Psoas muscle (tissue), 8 donors: ENCODE measurements around the gene COMMD4. TPM values are rescaled to one million over a fixed set of nuclear protein-coding genes. Genes with fewer than 3 reads are reported as not detected.

Source experiments
- ATAC-seq, 4 donors: fragments of 200-7000 bp; cut with Tn5 transposase; one replicate each; pipeline ENCODE4 v1.9.1; 2020; ENCODE audit warnings: moderate library complexity in 3 of 4, mild to moderate bottlenecking in 2 of 4
- DNase-seq, 2 donors: peaks; one replicate each; pipeline ENCODE4 v3.0.0-alpha.2; 2020
- H3K27ac ChIP-seq: fragments of 200-600 bp; one replicate; pipeline ENCODE4 v1.8.0; 2022
- H3K27me3 ChIP-seq, 3 donors: fragments of 200-600 bp in 1 of 3; one replicate each; pipeline versions ENCODE4 v1.6.1 to v1.8.0; 2013 to 2022; ENCODE audit warnings: low read length in 2 of 3, mild to moderate bottlenecking in 2 of 3, moderate library complexity in 1 of 3; ENCODE audit not compliant: insufficient read depth in 3 of 3
- H3K36me3 ChIP-seq, 2 donors: fragments of 200-600 bp in 1 of 2; one replicate each; pipeline versions ENCODE4 v1.6.1 to v1.8.0; 2013 to 2022; ENCODE audit warnings: low read depth in 1 of 2, mild to moderate bottlenecking in 1 of 2, moderate library complexity in 1 of 2; ENCODE audit not compliant: insufficient read depth in 1 of 2
- H3K4me1 ChIP-seq: fragments of 200-600 bp; one replicate; pipeline ENCODE4 v1.8.0; 2022
- H3K4me3 ChIP-seq: fragments of 200-600 bp; one replicate; pipeline ENCODE4 v1.8.0; 2022; ENCODE audit warnings: mild to moderate bottlenecking
- H3K9me3 ChIP-seq: fragments of 200-600 bp; one replicate; pipeline ENCODE4 v1.8.0; 2022
- CTCF ChIP-seq: fragments of 200-600 bp; IDR thresholded peaks from one replicate; pipeline ENCODE4 v1.8.0; 2022; ENCODE audit warnings: antibody characterized with exemption
- WGBS, 3 donors: extraction: QIAGEN DNeasy Blood & Tissue Kit; methylation state at CpG; one replicate each; pipeline versions ENCODE4 v1.1.6 to v1.1.7; 2013; 5-methylcytosine and 5-hydroxymethylcytosine counted together
- intact Hi-C, 2 donors: fragments of 100-400 bp; cut with DNase I; formaldehyde crosslinking; loops; one replicate each; pipeline versions ENCODE4 v1.11.0 to v1.14.2; 2022
- polyA plus RNA-seq, 3 donors: library from polyadenylated mRNA; stranded (reverse); fragments of 200-250 nt; gene quantifications; one replicate each; pipeline ENCODE4 v1.2.3, GENCODE V29; 2013
- total RNA-seq, 4 donors: library from RNA; stranded (reverse); fragmentation: NEBNext Ultra II Directional in 2 of 4; extraction: Animal tissue kit (Norgen Biotek cat#: 25700) in 2 of 4; gene quantifications; one replicate each; pipeline versions ENCODE4 v1.2.1 to v1.2.4, GENCODE V29; 2021 to 2023
- donor health status: healthy with polysubstance abuse.
- donor health status: DM: no; HTN: no; CAD: no; lungs with moderate emphysema.
- donor health status: Bipolar disorder and iron deficiency.
- donor health status: healthy.
- donor health status: DM: yes; HTN: yes; CAD: no.
- donor health status: DM: no; HTN: no; CAD: no.
- donor health status: DM: no; HTN: no; CAD: no.
- donor health status: DM: yes; HTN: yes; CAD: no.

The COMMD4 gene
- total and polyA plus RNA-seq, 7 donors, result 20.1 to 30.6 (median 25.3) TPM

- Histone ChIP-seq H3K36me3 (peaks cover 7 to 68% of the 10 kb centered on the region in 2 donors), H3K9me3 (no peaks in the 10 kb centered on the region), H3K27ac (peak within 1 kb of the TSS; percentile 100), H3K4me1 (peaks cover 20% of the 10 kb centered on the region), H3K27me3 (no peaks in the 10 kb centered on the region), H3K4me3 (peak within 1 kb of the TSS; percentile 99)
- ATAC-seq (peak; percentile 96 to 97 (median 96)), DNase-seq (peak; percentile 94 to 98)
- peak; percentile 73 for TF ChIP-seq CTCF
- intact Hi-C loops, result loop anchor here (2.0 to 10.0 kb wide), 5 partner anchors 83 to 435 kb away; partner anchors contain the start of genes SIN3A (in 2 of the 2) and SNUPN (in 1 of the 2)
- 0 to 1% (median 1%) methylated on average over 64 to 67 of the region's 67 CpGs for WGBS, 3 donors
Observed at GRCh38 chr15:75367913-75368688, 32.2 kb downstream of the COMMD4 start, which contains the start of gene MAN2C1. Gene MAN2C1 (minus strand): TSS chr15:75368607. CDS start chr15:75368583, 24 bp downstream.

GRCh38 chr15:75368689-75369239, 32.9 kb downstream of the COMMD4 start:
- WGBS, 3 donors, result 3 to 4% (median 4%) methylated on average over 23 of the region's 23 CpGs
- TF ChIP-seq CTCF, result no peak
- no peaks in the 10 kb centered on the region for H3K9me3 ChIP-seq
- intact Hi-C loops, result loop anchor here (2.0 to 10.0 kb wide), 4 partner anchors 82 to 314 kb away; partner anchors contain the start of genes SIN3A (in 2 of the 2) and SNUPN (in 1 of the 2)
- H3K4me3 ChIP-seq, result peak overlapping the region; percentile 99
- DNase-seq (no peak), ATAC-seq (peak in 3 of 4 donors; percentile 2 to 14 (median 2))
- peaks cover 7 to 68% of the 10 kb centered on the region in 2 donors for H3K36me3 ChIP-seq
- no peaks in the 10 kb centered on the region for H3K27me3 ChIP-seq
- peaks cover 20% of the 10 kb centered on the region for H3K4me1 ChIP-seq
- peak overlapping the region; percentile 100 for H3K27ac ChIP-seq

GRCh38 chr15:75369897-75370581, 34.2 kb downstream of the COMMD4 start:
- no peak for ATAC-seq
- H3K27me3 ChIP-seq, result no peaks in the 10 kb centered on the region
- no peak for TF ChIP-seq CTCF

GRCh38 chr15:75371486-75371885, 35.6 kb downstream of the COMMD4 start:
- H3K27me3 ChIP-seq, result no peaks in the 10 kb centered on the region
- H3K36me3 ChIP-seq, result peaks cover 7 to 68% of the 10 kb centered on the region in 2 donors
- ATAC-seq, result no peak
- no peak overlapping the region for H3K4me3 ChIP-seq
- peaks cover 20% of the 10 kb centered on the region for H3K4me1 ChIP-seq
- no peak for TF ChIP-seq CTCF
- no peaks in the 10 kb centered on the region for H3K9me3 ChIP-seq
- H3K27ac ChIP-seq, result no peak overlapping the region
- no peak for DNase-seq
- intact Hi-C loops, result loop anchor here in 1 of 2 donors (5.0 kb wide), 1 partner anchor 36 kb away; no protein-coding TSS in a partner anchor
- 61 to 83% (median 76%) methylated on average over 1 of the region's 1 CpG for WGBS, 3 donors

More at GRCh38 chr15:75369897-75370581, 34.2 kb downstream of the COMMD4 start:
- Histone ChIP-seq H3K27ac (peak overlapping the region; percentile 100), H3K4me1 (peaks cover 20% of the 10 kb centered on the region), H3K36me3 (peaks cover 7 to 68% of the 10 kb centered on the region in 2 donors), H3K4me3 (no peak overlapping the region), H3K9me3 (no peaks in the 10 kb centered on the region)
- intact Hi-C loops, result loop anchor here (2.0 to 10.0 kb wide), 5 partner anchors 37 to 312 kb away; partner anchors contain the start of genes SIN3A (in 2 of the 2) and SNUPN (in 1 of the 2)
- DNase-seq, result no peak
- WGBS, 3 donors, result 91 to 95% (median 93%) methylated on average over 7 of the region's 7 CpGs
